Ishikawa (cell line): ENCODE measurements around the gene MEST.
A peak's percentile ranks its signal among the peaks of the same experiment; 100 is the strongest.

Experiments used
- REST ChIP-seq: IDR thresholded peaks from 2 replicates; pipeline ENCODE4 v1.6.1; 2012; ENCODE audit warnings: low read depth, mild to moderate bottlenecking
- TCF12 ChIP-seq: IDR thresholded peaks from 2 replicates; pipeline ENCODE4 v1.6.1; 2012; ENCODE audit warnings: low read depth
- TF ChIP-seq, protein P1 (sequence below): IDR thresholded peaks from 2 replicates; pipeline ENCODE4 v1.6.1; 2012

GRCh38 chr7:130486114-130486953 is 5.6 kb upstream of the MEST start:
- TF ChIP-seq TCF12 (peak; percentile 67), REST (no peak)
- TF ChIP-seq, protein P1, sequence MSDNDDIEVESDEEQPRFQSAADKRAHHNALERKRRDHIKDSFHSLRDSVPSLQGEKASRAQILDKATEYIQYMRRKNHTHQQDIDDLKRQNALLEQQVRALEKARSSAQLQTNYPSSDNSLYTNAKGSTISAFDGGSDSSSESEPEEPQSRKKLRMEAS, result peak; percentile 96
